Raji (cell line): ENCODE results near the gene PCDH8.

Experiments
- POLR2A ChIP-seq: IDR thresholded peaks from 2 replicates; pipeline ENCODE4 v1.6.1; 2011; ENCODE audit warnings: low read depth, low read length, control low read depth; ENCODE audit not compliant: insufficient read depth

Gene PCDH8

GRCh38 chr13:52862358-52863206 lies 14.1 kb upstream of the PCDH8 start:
- no peak for TF ChIP-seq POLR2A

GRCh38 chr13:52852444-52852843 lies 4.0 kb upstream of the PCDH8 start:
- TF ChIP-seq POLR2A: no peak

- TF ChIP-seq POLR2A: no peak
Observed at GRCh38 chr13:52851137-52851962, 2.9 kb upstream of the PCDH8 start.

GRCh38 chr13:52850396-52851136 lies 2.1 kb upstream of the PCDH8 start:
- no peak for TF ChIP-seq POLR2A

- no peak for TF ChIP-seq POLR2A
Observed at GRCh38 chr13:52850072-52850395, 1.6 kb upstream of the PCDH8 start.

- TF ChIP-seq POLR2A: no peak
Observed at GRCh38 chr13:52849291-52850071, 1.0 kb upstream of the PCDH8 start.

- TF ChIP-seq POLR2A: no peak
Observed at GRCh38 chr13:52847682-52848432, 583 bp downstream of the PCDH8 start.

GRCh38 chr13:52847322-52847681 lies 1.1 kb downstream of the PCDH8 start:
- TF ChIP-seq POLR2A: no peak

- TF ChIP-seq POLR2A: no peak
Observed at GRCh38 chr13:52846567-52847321, 1.7 kb downstream of the PCDH8 start.

GRCh38 chr13:52845766-52846566 lies 2.5 kb downstream of the PCDH8 start:
- TF ChIP-seq POLR2A: no peak

- TF ChIP-seq POLR2A: no peak
Observed at GRCh38 chr13:52845334-52845761, 3.1 kb downstream of the PCDH8 start.

- TF ChIP-seq POLR2A: no peak
Observed at GRCh38 chr13:52844836-52845235, 3.6 kb downstream of the PCDH8 start.

GRCh38 chr13:52842441-52842840 lies 6.0 kb downstream of the PCDH8 start:
- TF ChIP-seq POLR2A: no peak
